ENCODE measurements around the gene FERMT1. TPM values are rescaled to one million over a fixed set of nuclear protein-coding genes. Genes with fewer than 3 reads are reported as not detected.

Gene FERMT1
- total RNA-seq, 4 donors from 2014 or later = 0.16 to 2.2 (median 1.0) TPM

DNA sequence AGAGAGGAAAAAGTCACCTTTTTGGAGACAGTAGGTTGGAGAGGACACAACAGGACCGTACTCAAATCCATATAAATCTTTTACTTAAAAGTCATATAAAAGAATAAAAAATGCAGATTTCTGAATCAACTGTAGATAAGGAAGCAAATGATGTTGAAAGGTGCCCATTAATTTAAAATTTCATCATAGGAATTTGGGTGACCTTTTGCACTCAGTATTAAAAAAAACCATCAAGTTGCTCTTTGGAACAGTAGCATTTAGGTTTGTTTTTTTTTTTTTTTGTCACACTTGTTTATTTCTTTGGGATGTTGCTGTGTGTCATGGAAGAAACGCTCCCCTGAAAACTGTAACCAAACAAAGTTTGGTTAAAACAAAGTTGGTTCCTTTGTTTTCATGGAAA lies 48.0 kb downstream of the FERMT1 start:
- no peak for ATAC-seq
- Histone ChIP-seq H3K27ac (no peak overlapping the region), H3K36me3 (no peaks in the 10 kb centered on the region), H3K4me1 (peaks cover 0 to 8% (median 0%) of the 10 kb centered on the region in 3 donors), H3K4me3 (no peak overlapping the region), H3K27me3 (no peaks in the 10 kb centered on the region), H3K9me3 (no peaks in the 10 kb centered on the region)
- 65 to 83% methylated on average over 2 of the region's 2 CpGs for WGBS, 2 donors (ENCODE audit: low coverage in 1 of 2)
- TF ChIP-seq, protein P1, sequence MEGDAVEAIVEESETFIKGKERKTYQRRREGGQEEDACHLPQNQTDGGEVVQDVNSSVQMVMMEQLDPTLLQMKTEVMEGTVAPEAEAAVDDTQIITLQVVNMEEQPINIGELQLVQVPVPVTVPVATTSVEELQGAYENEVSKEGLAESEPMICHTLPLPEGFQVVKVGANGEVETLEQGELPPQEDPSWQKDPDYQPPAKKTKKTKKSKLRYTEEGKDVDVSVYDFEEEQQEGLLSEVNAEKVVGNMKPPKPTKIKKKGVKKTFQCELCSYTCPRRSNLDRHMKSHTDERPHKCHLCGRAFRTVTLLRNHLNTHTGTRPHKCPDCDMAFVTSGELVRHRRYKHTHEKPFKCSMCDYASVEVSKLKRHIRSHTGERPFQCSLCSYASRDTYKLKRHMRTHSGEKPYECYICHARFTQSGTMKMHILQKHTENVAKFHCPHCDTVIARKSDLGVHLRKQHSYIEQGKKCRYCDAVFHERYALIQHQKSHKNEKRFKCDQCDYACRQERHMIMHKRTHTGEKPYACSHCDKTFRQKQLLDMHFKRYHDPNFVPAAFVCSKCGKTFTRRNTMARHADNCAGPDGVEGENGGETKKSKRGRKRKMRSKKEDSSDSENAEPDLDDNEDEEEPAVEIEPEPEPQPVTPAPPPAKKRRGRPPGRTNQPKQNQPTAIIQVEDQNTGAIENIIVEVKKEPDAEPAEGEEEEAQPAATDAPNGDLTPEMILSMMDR (IDR thresholded peaks at IDR 0.05) = no peak
- TF ChIP-seq EP300 (IDR thresholded peaks at IDR 0.05) (no peak), POLR2AphosphoS5 (IDR thresholded peaks at IDR 0.05) (no peak), POLR2A (IDR thresholded peaks at IDR 0.05) (no peak)

DNA sequence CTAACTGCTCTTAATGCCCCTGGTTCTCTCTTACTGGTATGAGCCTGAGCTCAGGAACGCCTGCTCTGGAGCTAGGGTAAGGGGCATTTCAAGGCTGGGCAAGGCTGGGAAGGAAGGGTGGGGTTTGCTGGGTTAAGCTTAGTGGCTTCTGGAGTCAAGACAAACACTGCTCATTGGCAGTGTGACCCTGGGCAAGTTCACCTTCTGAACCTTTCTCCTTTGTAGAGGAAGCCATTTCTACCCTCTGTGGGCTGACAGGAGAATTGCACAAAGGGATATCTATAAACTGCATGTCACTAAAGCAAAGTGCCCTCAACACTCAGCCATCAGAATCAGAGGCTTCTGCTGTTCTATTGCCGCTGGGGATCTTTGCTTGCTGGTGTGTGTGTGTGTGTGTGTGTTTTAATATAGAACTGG lies 48.7 kb downstream of the FERMT1 start:
- WGBS, 2 donors (ENCODE audit: low coverage in 1 of 2) = 63% methylated on average over 1 to 2 of the region's 2 CpGs
- ATAC-seq = no peak
- H3K27me3 ChIP-seq = no peaks in the 10 kb centered on the region

DNA sequence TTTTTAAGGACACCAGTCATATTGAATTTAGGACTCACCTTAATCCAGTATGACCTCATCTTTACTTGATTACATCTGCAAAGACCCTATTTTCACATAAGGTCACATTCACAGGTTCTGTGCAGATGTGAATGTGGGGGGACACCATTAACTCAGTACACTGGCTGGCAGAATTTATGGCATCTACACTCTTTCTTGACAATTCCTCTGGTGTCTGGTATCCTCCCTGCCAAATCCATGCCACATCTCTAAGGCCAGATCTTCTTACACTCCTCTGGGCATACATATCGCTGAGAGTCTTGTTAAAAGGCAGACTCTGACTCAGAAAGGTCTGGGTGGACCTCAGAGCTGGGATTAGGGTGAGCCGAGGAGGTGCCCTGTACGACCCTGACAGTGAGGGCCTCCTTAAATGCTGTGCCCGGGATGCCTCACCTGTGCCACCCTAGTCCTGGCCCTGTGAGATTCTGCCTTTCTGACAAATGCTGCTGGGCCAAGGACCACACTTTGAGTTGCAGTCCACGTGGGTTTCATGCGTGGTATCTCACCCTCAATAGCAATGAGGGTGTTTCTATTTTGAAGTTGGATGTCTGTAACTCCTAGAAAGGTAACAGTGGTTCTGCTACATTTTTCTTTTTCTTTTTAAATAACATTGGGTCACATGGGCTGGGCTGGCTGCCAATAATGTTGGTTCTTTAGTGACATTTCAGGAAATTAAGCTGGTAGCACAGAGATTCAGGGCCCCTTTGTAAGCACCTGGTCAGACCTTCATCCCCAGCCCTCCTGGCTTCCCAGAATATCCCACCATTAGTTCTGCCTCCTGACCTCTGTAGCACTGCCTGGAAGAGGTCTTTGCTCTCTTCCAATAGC lies 51.8 kb downstream of the FERMT1 start:
- TF ChIP-seq POLR2A (IDR thresholded peaks at IDR 0.05) (no peak), EP300 (IDR thresholded peaks at IDR 0.05) (no peak), POLR2AphosphoS5 (IDR thresholded peaks at IDR 0.05) (no peak)
- TF ChIP-seq, protein P1 (IDR thresholded peaks at IDR 0.05) = no peak
- ATAC-seq = no peak
- Histone ChIP-seq H3K4me1 (peaks cover 0 to 8% (median 0%) of the 10 kb centered on the region in 3 donors), H3K36me3 (no peaks in the 10 kb centered on the region), H3K27ac (no peak overlapping the region), H3K27me3 (no peaks in the 10 kb centered on the region), H3K4me3 (no peak overlapping the region), H3K9me3 (no peaks in the 10 kb centered on the region)
- 96 to 100% methylated on average over 1 to 4 of the region's 6 CpGs for whole genome bisulfite sequencing, 2 donors (ENCODE audit: low coverage in 1 of 2)

More for the DNA sequence above, 48.7 kb downstream of the FERMT1 start:
- peaks cover 0 to 8% (median 0%) of the 10 kb centered on the region in 3 donors for H3K4me1 ChIP-seq
- H3K36me3 ChIP-seq = no peaks in the 10 kb centered on the region
- no peak overlapping the region for H3K27ac ChIP-seq
- H3K4me3 ChIP-seq = no peak overlapping the region
- H3K9me3 ChIP-seq = no peaks in the 10 kb centered on the region
- TF ChIP-seq POLR2A (IDR thresholded peaks at IDR 0.05) (no peak), POLR2AphosphoS5 (IDR thresholded peaks at IDR 0.05) (no peak), EP300 (IDR thresholded peaks at IDR 0.05) (no peak)
- TF ChIP-seq, protein P1 (IDR thresholded peaks at IDR 0.05) = no peak

DNA sequence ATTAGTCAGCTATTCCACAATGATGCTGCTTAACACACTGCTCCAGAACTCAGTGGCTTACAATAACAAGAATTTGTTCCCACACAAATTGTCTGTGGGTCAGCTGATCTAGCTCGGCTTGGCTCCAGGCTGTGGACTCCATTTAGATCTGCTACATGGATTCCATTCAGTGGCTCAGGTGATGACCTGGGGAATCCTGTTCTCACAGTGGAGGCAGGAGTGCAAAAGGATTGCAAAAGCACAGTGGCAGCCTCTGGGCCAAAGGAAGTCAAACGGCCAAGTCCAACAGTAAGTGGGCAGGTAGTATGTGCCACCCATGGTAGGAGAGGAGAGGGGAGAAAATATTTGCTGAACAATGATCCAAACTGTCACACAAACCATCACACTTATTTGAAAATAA lies 53.2 kb downstream of the FERMT1 start:
- H3K4me3 ChIP-seq = no peak overlapping the region
- no peaks in the 10 kb centered on the region for H3K27me3 ChIP-seq
- no peak for ATAC-seq
- no peaks in the 10 kb centered on the region for H3K9me3 ChIP-seq
- H3K27ac ChIP-seq = no peak overlapping the region
- TF ChIP-seq, protein P1 (IDR thresholded peaks at IDR 0.05) = no peak
- no peak for TF ChIP-seq POLR2AphosphoS5 (IDR thresholded peaks at IDR 0.05)
- no peak for TF ChIP-seq EP300 (IDR thresholded peaks at IDR 0.05)
- no peak for TF ChIP-seq POLR2A (IDR thresholded peaks at IDR 0.05)
- no peaks in the 10 kb centered on the region for H3K4me1 ChIP-seq
- WGBS, 2 donors (ENCODE audit: low coverage in 1 of 2) = 40 to 83% methylated on average over 1 to 2 of the region's 2 CpGs
- no peaks in the 10 kb centered on the region for H3K36me3 ChIP-seq

All from gastroesophageal sphincter (tissue), 4 donors.